HUES64 (cell line): ENCODE measurements around the gene HIVEP3.

Source experiments
- H3K27ac ChIP-seq: 2 replicates; pipeline ENCODE4 v1.7.0; 2013; ENCODE audit warnings: low read depth, low read length, inconsistent platforms
- H3K27me3 ChIP-seq: 2 replicates; pipeline ENCODE4 v1.6.1; 2013; ENCODE audit warnings: mild to moderate bottlenecking, low read length; ENCODE audit not compliant: insufficient read depth
- H3K36me3 ChIP-seq: 2 replicates; pipeline ENCODE4 v1.6.1; 2013; ENCODE audit warnings: mild to moderate bottlenecking, low read length; ENCODE audit not compliant: insufficient read depth
- H3K4me1 ChIP-seq: 2 replicates; pipeline ENCODE4 v1.6.1; 2013; ENCODE audit warnings: mild to moderate bottlenecking, low read length, moderate library complexity; ENCODE audit not compliant: insufficient read depth
- H3K4me3 ChIP-seq: 2 replicates; pipeline ENCODE4 v1.5.1; 2013; ENCODE audit warnings: mild to moderate bottlenecking, low read length, moderate library complexity
- H3K9ac ChIP-seq: 2 replicates; pipeline ENCODE4 v1.6.1; 2013; ENCODE audit warnings: mild to moderate bottlenecking, low read depth, low read length
- H3K9me3 ChIP-seq: 2 replicates; pipeline ENCODE4 v1.6.1; 2013; ENCODE audit warnings: low read depth, low read length; ENCODE audit not compliant: insufficient read depth
- WGBS: fragments of 150-250, 120-280 bp; methylation state at CpG from one replicate; pipeline ENCODE4 v1.1.7; 2013; ENCODE audit warnings: missing lambda C conversion rate; 5-methylcytosine and 5-hydroxymethylcytosine counted together

Gene HIVEP3

GRCh38 chr1:41844781-41845272 is 73.9 kb downstream of the HIVEP3 start:
- H3K27me3 ChIP-seq: no peaks in the 10 kb centered on the region
- 97% methylated on average over 2 of the region's 2 CpGs for WGBS
- H3K27ac ChIP-seq: no peak overlapping the region
- H3K36me3 ChIP-seq: no peaks in the 10 kb centered on the region
- H3K9me3 ChIP-seq: no peaks in the 10 kb centered on the region
- H3K9ac ChIP-seq: no peak overlapping the region
- H3K4me3 ChIP-seq: no peak overlapping the region
- peaks cover 22% of the 10 kb centered on the region for H3K4me1 ChIP-seq

- H3K4me3 ChIP-seq: no peak overlapping the region
- H3K27me3 ChIP-seq: no peaks in the 10 kb centered on the region
- no peaks in the 10 kb centered on the region for H3K9me3 ChIP-seq
- 79% methylated on average over 8 of the region's 8 CpGs for whole genome bisulfite sequencing
- H3K27ac ChIP-seq: no peak overlapping the region
- H3K9ac ChIP-seq: no peak overlapping the region
- H3K4me1 ChIP-seq: peaks cover 22% of the 10 kb centered on the region
- no peaks in the 10 kb centered on the region for H3K36me3 ChIP-seq
These were observed 74.5 kb downstream of the HIVEP3 start for GRCh38 chr1:41844255-41844654.

- Histone ChIP-seq H3K27me3 (no peaks in the 10 kb centered on the region), H3K9ac (no peak overlapping the region), H3K9me3 (no peaks in the 10 kb centered on the region), H3K4me1 (peaks cover 22% of the 10 kb centered on the region), H3K4me3 (no peak overlapping the region), H3K36me3 (no peaks in the 10 kb centered on the region), H3K27ac (no peak overlapping the region)
- 85% methylated on average over 9 of the region's 11 CpGs for WGBS
These were observed 75.5 kb downstream of the HIVEP3 start for GRCh38 chr1:41842993-41843755.

- WGBS: 64% methylated on average over 2 of the region's 2 CpGs
- no peaks in the 10 kb centered on the region for H3K27me3 ChIP-seq
- no peaks in the 10 kb centered on the region for H3K9me3 ChIP-seq
- H3K27ac ChIP-seq: no peak overlapping the region
- H3K36me3 ChIP-seq: no peaks in the 10 kb centered on the region
- peaks cover 22% of the 10 kb centered on the region for H3K4me1 ChIP-seq
- no peak overlapping the region for H3K9ac ChIP-seq
- H3K4me3 ChIP-seq: no peak overlapping the region
These were observed 76.4 kb downstream of the HIVEP3 start for GRCh38 chr1:41842326-41842725.

GRCh38 chr1:41840592-41841246 is 78.0 kb downstream of the HIVEP3 start:
- Histone ChIP-seq H3K4me3 (no peak overlapping the region), H3K36me3 (no peaks in the 10 kb centered on the region), H3K9me3 (no peaks in the 10 kb centered on the region), H3K4me1 (peaks cover 22% of the 10 kb centered on the region), H3K27ac (no peak overlapping the region), H3K27me3 (no peaks in the 10 kb centered on the region), H3K9ac (no peak overlapping the region)
- WGBS: 83% methylated on average over 8 of the region's 8 CpGs

- Histone ChIP-seq H3K9ac (no peak overlapping the region), H3K9me3 (no peaks in the 10 kb centered on the region), H3K27ac (no peak overlapping the region), H3K4me1 (peaks cover 12% of the 10 kb centered on the region), H3K27me3 (no peaks in the 10 kb centered on the region), H3K4me3 (no peak overlapping the region), H3K36me3 (no peaks in the 10 kb centered on the region)
- WGBS: 94% methylated on average over 6 of the region's 6 CpGs
These were observed 80.5 kb downstream of the HIVEP3 start for GRCh38 chr1:41838266-41838665.

GRCh38 chr1:41837691-41838090 is 81.0 kb downstream of the HIVEP3 start:
- Histone ChIP-seq H3K9ac (no peak overlapping the region), H3K27me3 (no peaks in the 10 kb centered on the region), H3K9me3 (no peaks in the 10 kb centered on the region), H3K4me1 (peaks cover 7% of the 10 kb centered on the region), H3K4me3 (no peak overlapping the region), H3K27ac (no peak overlapping the region), H3K36me3 (no peaks in the 10 kb centered on the region)
- 100% methylated on average over 1 of the region's 1 CpG for WGBS

GRCh38 chr1:41835485-41835884 is 83.2 kb downstream of the HIVEP3 start:
- no peak overlapping the region for H3K9ac ChIP-seq
- H3K27ac ChIP-seq: no peak overlapping the region
- WGBS: 97% methylated on average over 5 of the region's 5 CpGs
- no peaks in the 10 kb centered on the region for H3K4me1 ChIP-seq
- H3K9me3 ChIP-seq: no peaks in the 10 kb centered on the region
- H3K4me3 ChIP-seq: no peak overlapping the region
- no peaks in the 10 kb centered on the region for H3K36me3 ChIP-seq
- H3K27me3 ChIP-seq: no peaks in the 10 kb centered on the region

GRCh38 chr1:41833519-41834000 is 85.2 kb downstream of the HIVEP3 start:
- 90% methylated on average over 5 of the region's 5 CpGs for WGBS
- Histone ChIP-seq H3K9me3 (no peaks in the 10 kb centered on the region), H3K36me3 (no peaks in the 10 kb centered on the region), H3K27ac (no peak overlapping the region), H3K27me3 (no peaks in the 10 kb centered on the region), H3K9ac (no peak overlapping the region), H3K4me1 (no peaks in the 10 kb centered on the region), H3K4me3 (no peak overlapping the region)

GRCh38 chr1:41830726-41831125 is 88.0 kb downstream of the HIVEP3 start:
- no peak overlapping the region for H3K9ac ChIP-seq
- H3K36me3 ChIP-seq: no peaks in the 10 kb centered on the region
- H3K4me1 ChIP-seq: no peaks in the 10 kb centered on the region
- H3K9me3 ChIP-seq: no peaks in the 10 kb centered on the region
- H3K27ac ChIP-seq: no peak overlapping the region
- H3K27me3 ChIP-seq: no peaks in the 10 kb centered on the region
- 96% methylated on average over 3 of the region's 3 CpGs for WGBS
- H3K4me3 ChIP-seq: no peak overlapping the region

- 89% methylated on average over 4 of the region's 4 CpGs for WGBS
- no peaks in the 10 kb centered on the region for H3K9me3 ChIP-seq
- no peak overlapping the region for H3K27ac ChIP-seq
- no peaks in the 10 kb centered on the region for H3K27me3 ChIP-seq
- H3K9ac ChIP-seq: no peak overlapping the region
- H3K4me3 ChIP-seq: no peak overlapping the region
- H3K4me1 ChIP-seq: peaks cover 12% of the 10 kb centered on the region
- H3K36me3 ChIP-seq: no peaks in the 10 kb centered on the region
These were observed 90.6 kb downstream of the HIVEP3 start for GRCh38 chr1:41827991-41828570.
